Measurements from ENCODE around the gene COL18A1. TPM values are rescaled to one million over a fixed set of nuclear protein-coding genes. Genes with fewer than 3 reads are reported as not detected.

COL18A1 gene
- total and polyA plus RNA-seq, 3 experiments from 2014 or later: 1.9 to 4.7 (median 2.2) TPM

DNA sequence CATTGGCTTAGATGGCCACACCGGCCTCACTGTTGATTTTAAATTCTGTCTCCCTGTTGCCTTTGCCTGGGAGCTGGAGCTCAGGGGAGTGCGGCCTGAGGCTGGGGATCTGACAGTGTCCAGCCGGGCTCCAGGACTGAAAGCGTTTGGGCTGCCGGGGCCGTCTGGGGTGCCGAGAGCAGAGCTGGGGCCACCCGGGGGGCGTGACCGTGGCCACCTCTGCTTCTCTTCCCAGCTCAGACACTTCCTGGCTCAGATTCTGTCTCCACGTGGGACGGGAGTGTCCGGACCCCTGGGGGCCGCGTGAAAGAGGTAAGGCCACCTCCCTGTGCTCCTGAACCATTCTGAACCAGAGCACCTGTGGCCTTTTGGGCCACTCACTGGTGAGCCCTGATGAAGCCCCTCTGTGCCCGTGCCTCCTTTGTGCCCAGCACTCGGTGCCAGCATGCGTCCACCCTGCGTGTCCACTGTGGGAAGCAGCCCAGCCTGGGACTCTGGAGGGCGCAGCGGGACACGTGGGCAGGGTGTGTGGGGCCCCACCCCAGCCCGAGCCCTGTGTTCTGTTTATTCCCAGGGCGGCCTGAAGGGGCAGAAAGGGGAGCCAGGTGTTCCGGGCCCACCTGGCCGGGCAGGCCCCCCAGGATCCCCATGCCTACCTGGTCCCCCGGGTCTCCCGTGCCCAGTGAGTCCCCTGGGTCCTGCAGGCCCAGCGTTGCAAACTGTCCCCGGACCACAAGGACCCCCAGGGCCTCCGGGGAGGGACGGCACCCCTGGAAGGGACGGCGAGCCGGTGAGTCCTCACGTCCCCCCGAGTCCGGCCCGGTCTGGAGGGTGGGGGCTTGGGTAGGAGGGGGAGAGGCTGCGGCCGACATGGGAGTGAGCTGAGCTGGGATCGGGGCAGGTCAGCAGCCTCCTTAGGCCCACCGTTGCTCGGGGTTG is 72.5 kb downstream of the COL18A1 start:
- H3K27ac ChIP-seq (ENCODE audit: low read depth, low read length): no peak overlapping the region
- no peaks in the 10 kb centered on the region for H3K27me3 Mint-ChIP-seq
- POLR2A ChIA-PET: no interaction called here

GRCh38 chr21:45478115-45478801 is 73.3 kb downstream of the COL18A1 start:
- no peaks in the 10 kb centered on the region for H3K36me3 ChIP-seq (ENCODE audit: insufficient read depth, low read length)
- H3K4me1 ChIP-seq (ENCODE audit: insufficient read depth, low read length): peaks cover 50% of the 10 kb centered on the region
- Mint-ChIP-seq H3K9me3 (no peaks in the 10 kb centered on the region), H3K36me3 (no peaks in the 10 kb centered on the region), H3K27ac (peak overlapping the region; percentile 76 to 99 (median 94)), H3K27me3 (no peaks in the 10 kb centered on the region), H3K4me1 (peaks cover 29 to 41% (median 40%) of the 10 kb centered on the region in 3 donors), H3K4me3 (peak overlapping the region; percentile 83 to 93 (median 87))
- DNase-seq: peak; percentile 65 to 86 (median 77)
- no peaks in the 10 kb centered on the region for H3K9me3 ChIP-seq (ENCODE audit: low read length)
- peak overlapping the region; percentile 58 for H3K4me3 ChIP-seq (ENCODE audit: low read length)
- H3K27ac ChIP-seq (ENCODE audit: low read depth, low read length): peak overlapping the region; percentile 40
- POLR2A ChIA-PET: no interaction called here
- CTCF ChIA-PET: interaction anchor here (0.6 to 3.1 kb wide), 5 partner anchors 59 to 140 kb away, joined by 3 to 12 read pairs (median 3); no protein-coding TSS in a partner anchor
- H3K27me3 ChIP-seq (ENCODE audit: insufficient read depth, low read length, poor library complexity, severe bottlenecking): no peaks in the 10 kb centered on the region

More for the DNA sequence above, 72.5 kb downstream of the COL18A1 start:
- Histone ChIP-seq H3K4me1 (ENCODE audit: insufficient read depth, low read length) (peaks cover 45% of the 10 kb centered on the region), H3K27me3 (ENCODE audit: insufficient read depth, low read length, poor library complexity, severe bottlenecking) (no peaks in the 10 kb centered on the region), H3K4me3 (ENCODE audit: low read length) (peak overlapping the region; percentile 48), H3K9me3 (ENCODE audit: low read length) (no peaks in the 10 kb centered on the region), H3K36me3 (ENCODE audit: insufficient read depth, low read length) (no peaks in the 10 kb centered on the region)
- Mint-ChIP-seq H3K4me3 (peak overlapping the region in 6 of 7 donors; percentile 83 to 93 (median 88)), H3K27ac (peak overlapping the region; percentile 86 to 99 (median 94)), H3K36me3 (no peaks in the 10 kb centered on the region), H3K9me3 (no peaks in the 10 kb centered on the region), H3K4me1 (peaks cover 25 to 34% (median 33%) of the 10 kb centered on the region in 3 donors)
- CTCF ChIA-PET: interaction anchor here (0.6 to 3.1 kb wide), 4 partner anchors 60 to 140 kb away, joined by 3 to 12 read pairs (median 4); no protein-coding TSS in a partner anchor
- DNase-seq: no peak

DNA sequence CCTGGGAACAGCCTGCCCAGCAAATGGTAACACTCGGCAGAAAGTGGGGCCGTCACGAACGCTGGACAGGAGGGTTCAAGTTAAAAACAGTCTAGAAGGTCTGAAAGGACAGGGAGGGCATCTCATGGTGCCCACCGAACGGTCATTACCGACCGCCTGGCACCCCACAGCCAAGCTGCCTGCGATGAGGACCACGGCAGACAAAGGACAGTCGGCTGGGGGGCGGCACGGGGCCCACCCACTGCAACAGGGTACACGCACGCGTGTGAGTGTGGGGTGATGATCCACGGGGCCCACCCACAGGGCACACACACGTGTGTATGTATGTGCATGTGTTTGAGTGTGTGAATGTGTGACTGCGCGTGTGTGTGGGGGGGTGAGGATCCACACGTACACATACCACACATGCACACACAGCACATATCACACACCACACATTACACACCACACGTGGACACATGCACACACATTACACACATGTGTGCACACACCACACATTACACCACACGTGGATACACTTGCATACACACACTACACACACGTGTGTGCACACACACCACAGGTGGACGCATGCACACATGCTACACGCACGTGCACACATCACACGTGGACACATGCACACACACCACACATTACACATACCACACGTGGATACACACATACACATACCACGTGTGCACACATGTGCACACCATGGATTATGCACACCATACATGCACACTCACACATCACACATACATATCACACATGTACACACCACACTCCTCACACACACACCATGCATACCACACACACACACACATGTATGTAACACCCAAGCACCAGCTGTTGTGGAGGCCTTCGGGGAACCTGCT is 74.1 kb downstream of the COL18A1 start:
- ChIA-PET CTCF (interaction anchor here (1.1 to 3.1 kb wide), 3 partner anchors 58 to 122 kb away, joined by 3 to 12 read pairs (median 4); no protein-coding TSS in a partner anchor), POLR2A (interaction anchor here (0.5 kb wide), 1 partner anchor 662 kb away, joined by 5 read pairs; no protein-coding TSS in a partner anchor)
- DNase-seq: no peak
- Mint-ChIP-seq H3K27me3 (no peaks in the 10 kb centered on the region), H3K36me3 (no peaks in the 10 kb centered on the region), H3K4me3 (peak overlapping the region; percentile 70 to 93 (median 87)), H3K4me1 (peaks cover 34 to 48% (median 48%) of the 10 kb centered on the region in 3 donors), H3K9me3 (no peaks in the 10 kb centered on the region), H3K27ac (peak overlapping the region; percentile 76 to 99 (median 94))
- Histone ChIP-seq H3K27me3 (ENCODE audit: insufficient read depth, low read length, poor library complexity, severe bottlenecking) (no peaks in the 10 kb centered on the region), H3K4me3 (ENCODE audit: low read length) (peak overlapping the region; percentile 58), H3K9me3 (ENCODE audit: low read length) (no peaks in the 10 kb centered on the region), H3K36me3 (ENCODE audit: insufficient read depth, low read length) (no peaks in the 10 kb centered on the region), H3K4me1 (ENCODE audit: insufficient read depth, low read length) (peaks cover 50% of the 10 kb centered on the region), H3K27ac (ENCODE audit: low read depth, low read length) (peak overlapping the region; percentile 40)

DNA sequence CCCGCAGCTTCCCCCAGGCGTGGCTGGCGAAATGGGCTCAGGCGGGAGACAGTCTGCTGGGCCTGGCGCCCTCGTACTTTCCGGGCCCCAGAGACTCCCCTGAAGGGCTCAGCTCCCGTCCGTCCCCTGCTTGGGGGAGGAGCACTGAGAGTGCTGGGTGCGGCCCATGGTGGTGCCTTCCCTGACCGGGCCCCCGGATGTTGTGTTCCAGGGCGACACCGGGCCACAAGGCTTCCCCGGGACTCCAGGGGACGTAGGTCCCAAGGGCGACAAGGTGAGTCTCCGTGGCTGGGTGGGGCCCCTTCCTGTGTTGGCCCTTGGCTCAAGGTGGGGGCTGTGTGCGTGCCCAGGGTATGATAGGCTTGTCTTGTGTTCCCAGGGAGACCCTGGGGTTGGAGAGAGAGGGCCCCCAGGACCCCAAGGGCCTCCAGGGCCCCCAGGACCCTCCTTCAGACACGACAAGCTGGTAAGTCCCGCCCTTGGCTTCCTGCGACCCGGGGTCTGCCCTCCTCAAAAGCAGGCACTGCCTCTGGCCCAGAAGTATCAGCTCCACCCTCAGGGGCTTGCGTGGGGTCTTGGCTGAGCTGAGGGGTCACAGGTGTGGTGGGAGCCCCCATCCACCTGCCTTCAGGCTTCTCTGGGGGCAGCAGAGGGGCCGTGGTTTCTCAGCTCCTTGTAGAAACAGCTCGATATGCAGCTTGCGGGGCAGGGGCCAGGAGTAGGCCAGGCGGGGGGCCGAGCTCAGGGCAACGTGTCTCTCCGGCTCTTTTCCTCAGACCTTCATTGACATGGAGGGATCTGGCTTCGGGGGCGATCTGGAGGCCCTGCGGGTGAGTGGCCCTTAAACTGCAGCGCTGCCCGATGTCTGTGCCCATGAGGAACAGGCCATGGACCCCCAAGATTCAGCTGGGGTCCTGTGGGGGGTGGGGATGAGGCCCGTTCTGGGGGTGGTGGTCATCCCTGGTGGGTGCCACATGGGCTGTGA is 75.0 kb downstream of the COL18A1 start:
- H3K27ac Mint-ChIP-seq: peak overlapping the region in 7 of 8 donors; percentile 21 to 95 (median 82)
- DNase-seq: peak in 1 of 5 donors; percentile 19
- Histone ChIP-seq H3K36me3 (ENCODE audit: insufficient read depth, low read length) (no peaks in the 10 kb centered on the region), H3K9me3 (ENCODE audit: low read length) (no peaks in the 10 kb centered on the region), H3K4me3 (ENCODE audit: low read length) (peak overlapping the region; percentile 58), H3K4me1 (ENCODE audit: insufficient read depth, low read length) (peaks cover 50% of the 10 kb centered on the region), H3K27ac (ENCODE audit: low read depth, low read length) (no peak overlapping the region), H3K27me3 (ENCODE audit: insufficient read depth, low read length, poor library complexity, severe bottlenecking) (no peaks in the 10 kb centered on the region)
- ChIA-PET CTCF (no interaction called here), POLR2A (no interaction called here)
- peak overlapping the region; percentile 45 to 93 (median 79) for H3K4me3 Mint-ChIP-seq
- H3K4me1 Mint-ChIP-seq: peaks cover 37 to 53% (median 51%) of the 10 kb centered on the region in 3 donors
- no peaks in the 10 kb centered on the region for H3K9me3 Mint-ChIP-seq
- no peaks in the 10 kb centered on the region for H3K27me3 Mint-ChIP-seq
- H3K36me3 Mint-ChIP-seq: peaks cover 0 to 3% (median 0%) of the 10 kb centered on the region in 3 donors

GRCh38 chr21:45480701-45481500 is 75.9 kb downstream of the COL18A1 start:
- Histone ChIP-seq H3K4me1 (ENCODE audit: insufficient read depth, low read length) (peaks cover 50% of the 10 kb centered on the region), H3K4me3 (ENCODE audit: low read length) (no peak overlapping the region), H3K27me3 (ENCODE audit: insufficient read depth, low read length, poor library complexity, severe bottlenecking) (no peaks in the 10 kb centered on the region), H3K9me3 (ENCODE audit: low read length) (no peaks in the 10 kb centered on the region), H3K36me3 (ENCODE audit: insufficient read depth, low read length) (no peaks in the 10 kb centered on the region), H3K27ac (ENCODE audit: low read depth, low read length) (no peak overlapping the region)
- DNase-seq: no peak
- Mint-ChIP-seq H3K4me1 (peaks cover 37 to 53% (median 51%) of the 10 kb centered on the region in 3 donors), H3K36me3 (peaks cover 0 to 3% (median 0%) of the 10 kb centered on the region in 3 donors), H3K9me3 (no peaks in the 10 kb centered on the region), H3K27me3 (no peaks in the 10 kb centered on the region), H3K27ac (peak overlapping the region in 1 of 8 donors; percentile 12), H3K4me3 (no peak overlapping the region)
- POLR2A ChIA-PET: no interaction called here
- CTCF ChIA-PET: no interaction called here

DNA sequence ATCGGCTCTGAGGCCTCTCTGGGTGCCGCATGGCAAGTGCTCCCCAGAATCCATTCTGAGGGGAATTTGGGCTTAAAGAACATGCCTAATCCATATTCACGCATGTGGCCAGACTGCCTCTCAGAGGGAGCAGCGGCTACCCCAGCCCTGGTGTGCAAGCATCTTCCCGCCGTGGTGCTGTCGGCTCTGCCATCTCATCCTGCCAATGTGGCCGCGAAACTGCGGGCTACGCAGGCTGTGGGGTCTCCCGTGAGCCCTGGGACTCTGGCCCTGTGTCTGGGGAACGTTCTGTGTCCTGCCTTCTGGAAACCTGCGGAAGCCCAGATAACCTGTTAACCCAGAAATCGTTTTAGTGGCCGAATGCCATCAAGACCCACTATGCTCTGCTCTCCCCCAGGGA is 76.6 kb downstream of the COL18A1 start:
- CTCF ChIA-PET: no interaction called here
- H3K27ac Mint-ChIP-seq: peak overlapping the region in 2 of 8 donors; percentile 12
- H3K4me1 ChIP-seq (ENCODE audit: insufficient read depth, low read length): peaks cover 47% of the 10 kb centered on the region

More for the DNA sequence above, 76.6 kb downstream of the COL18A1 start:
- no peaks in the 10 kb centered on the region for H3K9me3 ChIP-seq (ENCODE audit: low read length)
- H3K4me3 Mint-ChIP-seq: peak overlapping the region in 2 of 7 donors; percentile 15 to 44
- DNase-seq: no peak
- H3K27me3 ChIP-seq (ENCODE audit: insufficient read depth, low read length, poor library complexity, severe bottlenecking): no peaks in the 10 kb centered on the region
- POLR2A ChIA-PET: no interaction called here
- no peaks in the 10 kb centered on the region for H3K9me3 Mint-ChIP-seq
- H3K4me1 Mint-ChIP-seq: peaks cover 35 to 50% (median 48%) of the 10 kb centered on the region in 3 donors
- no peak overlapping the region for H3K4me3 ChIP-seq (ENCODE audit: low read length)
- peaks cover 0 to 3% (median 0%) of the 10 kb centered on the region in 3 donors for H3K36me3 Mint-ChIP-seq
- H3K27ac ChIP-seq (ENCODE audit: low read depth, low read length): no peak overlapping the region
- H3K36me3 ChIP-seq (ENCODE audit: insufficient read depth, low read length): no peaks in the 10 kb centered on the region
- no peaks in the 10 kb centered on the region for H3K27me3 Mint-ChIP-seq

Measured in CD8-positive, alpha-beta memory T cell (primary cell).